NCI-H2029 treated with DMSO at 0.1 percent for 48 hours (cell line): ENCODE results near the gene PRR19.

Experiments used
- DNase-seq: peaks from one replicate; lab custom pipeline; 2025; lab: John Stamatoyannopoulos, UW

The PRR19 gene

DNA sequence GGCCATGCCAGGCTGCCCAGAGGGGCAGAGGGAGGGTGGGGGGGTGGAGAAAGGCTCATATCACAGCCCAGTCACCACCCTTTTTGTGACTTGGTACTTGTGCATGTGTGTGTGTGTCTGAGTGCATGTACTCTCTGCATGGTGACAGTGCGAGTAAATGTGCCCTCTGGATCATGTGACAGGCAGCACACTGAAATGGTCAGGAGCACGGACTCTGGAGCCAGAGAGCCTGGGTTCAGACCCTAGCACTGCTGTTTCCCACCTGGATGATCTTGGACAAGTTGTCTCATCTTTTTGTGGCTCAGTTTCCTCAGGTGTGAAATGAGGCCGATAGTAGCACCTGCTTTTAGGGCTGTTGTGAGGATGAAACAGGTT is 30.9 kb upstream of the PRR19 start:
- no peak for DNase-seq

DNA sequence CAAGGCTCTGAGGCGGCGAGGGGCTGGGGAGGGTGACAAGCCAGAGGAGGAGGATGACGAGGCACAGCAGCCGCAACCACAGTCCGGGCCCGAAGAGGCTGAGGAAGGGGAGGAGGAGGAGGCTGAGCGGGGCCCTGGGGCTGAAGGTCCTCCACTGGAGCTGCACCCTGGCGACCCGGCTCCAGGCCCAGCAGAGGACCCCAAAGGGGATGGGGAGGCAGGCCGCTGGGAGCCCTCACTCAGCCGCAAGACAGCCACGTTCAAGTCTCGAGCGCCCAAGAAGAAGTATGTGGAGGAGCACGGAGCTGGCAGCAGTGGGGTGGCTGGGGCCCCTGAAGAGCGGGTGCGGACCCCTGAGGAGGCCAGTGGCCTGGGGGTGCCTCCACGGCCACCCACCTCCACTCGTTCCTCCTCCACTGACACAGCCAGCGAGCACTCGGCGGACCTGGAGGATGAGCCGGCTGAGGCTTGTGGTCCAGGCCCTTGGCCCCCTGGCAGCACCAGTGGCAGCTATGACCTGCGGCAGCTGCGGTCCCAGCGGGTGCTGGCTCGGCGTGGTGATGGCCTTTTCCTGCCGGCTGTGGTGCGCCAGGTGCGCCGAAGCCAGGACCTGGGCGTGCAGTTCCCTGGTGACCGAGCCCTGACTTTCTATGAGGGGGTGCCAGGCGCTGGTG is 29.9 kb upstream of the PRR19 start:
- no peak for DNase-seq

DNA sequence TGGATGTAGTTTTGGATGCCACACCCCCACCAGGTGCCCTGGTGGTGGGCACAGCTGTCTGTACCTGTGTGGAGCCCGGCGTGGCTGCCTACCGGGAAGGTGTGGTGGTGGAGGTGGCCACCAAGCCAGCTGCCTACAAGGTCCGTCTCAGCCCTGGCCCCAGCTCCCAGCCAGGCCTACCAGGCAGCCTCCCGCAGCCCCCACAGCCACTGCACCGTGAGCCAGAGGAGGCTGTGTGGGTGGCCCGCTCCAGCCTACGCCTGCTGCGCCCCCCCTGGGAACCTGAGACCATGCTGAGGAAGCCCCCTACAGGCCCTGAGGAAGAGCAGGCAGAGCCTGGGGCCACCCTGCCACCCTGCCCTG is 29.4 kb upstream of the PRR19 start:
- DNase-seq, result no peak

DNA sequence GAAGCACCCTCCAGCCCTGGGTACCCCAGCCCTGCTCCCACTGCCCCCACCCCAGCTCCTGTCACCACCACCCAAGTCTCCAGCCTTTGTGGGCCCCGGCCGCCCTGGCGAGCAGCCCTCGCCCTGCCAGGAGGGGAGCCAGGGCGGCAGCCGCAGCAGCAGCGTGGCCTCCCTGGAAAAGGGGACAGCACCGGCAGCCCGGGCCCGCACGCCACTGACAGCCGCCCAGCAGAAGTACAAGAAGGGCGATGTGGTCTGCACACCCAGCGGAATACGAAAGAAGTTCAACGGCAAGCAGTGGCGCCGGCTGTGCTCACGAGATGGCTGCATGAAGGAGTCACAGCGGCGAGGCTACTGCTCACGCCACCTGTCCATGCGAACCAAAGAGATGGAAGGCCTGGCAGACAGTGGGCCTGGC is 28.9 kb upstream of the PRR19 start:
- no peak for DNase-seq

DNA sequence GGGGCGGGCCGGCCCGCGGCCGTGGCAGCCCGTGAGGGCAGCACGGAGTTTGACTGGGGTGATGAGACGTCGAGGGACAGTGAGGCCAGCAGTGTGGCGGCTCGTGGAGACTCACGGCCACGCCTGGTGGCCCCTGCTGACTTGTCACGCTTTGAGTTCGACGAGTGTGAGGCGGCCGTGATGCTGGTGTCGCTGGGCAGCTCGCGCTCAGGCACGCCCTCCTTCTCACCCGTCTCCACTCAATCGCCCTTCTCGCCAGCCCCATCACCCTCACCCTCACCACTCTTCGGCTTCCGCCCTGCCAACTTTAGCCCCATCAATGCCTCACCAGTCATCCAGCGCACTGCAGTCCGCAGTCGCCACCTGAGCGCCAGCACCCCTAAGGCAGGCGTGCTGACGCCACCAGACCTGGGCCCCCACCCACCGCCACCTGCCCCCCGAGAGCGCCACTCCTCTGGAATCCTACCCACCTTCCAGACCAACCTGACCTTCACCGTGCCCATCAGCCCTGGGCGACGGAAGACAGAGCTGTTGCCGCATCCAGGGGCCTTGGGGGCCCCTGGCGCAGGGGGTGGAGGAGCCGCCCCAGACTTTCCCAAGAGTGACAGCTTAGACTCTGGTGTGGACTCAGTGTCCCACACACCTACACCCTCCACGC is 28.4 kb upstream of the PRR19 start:
- no peak for DNase-seq

DNA sequence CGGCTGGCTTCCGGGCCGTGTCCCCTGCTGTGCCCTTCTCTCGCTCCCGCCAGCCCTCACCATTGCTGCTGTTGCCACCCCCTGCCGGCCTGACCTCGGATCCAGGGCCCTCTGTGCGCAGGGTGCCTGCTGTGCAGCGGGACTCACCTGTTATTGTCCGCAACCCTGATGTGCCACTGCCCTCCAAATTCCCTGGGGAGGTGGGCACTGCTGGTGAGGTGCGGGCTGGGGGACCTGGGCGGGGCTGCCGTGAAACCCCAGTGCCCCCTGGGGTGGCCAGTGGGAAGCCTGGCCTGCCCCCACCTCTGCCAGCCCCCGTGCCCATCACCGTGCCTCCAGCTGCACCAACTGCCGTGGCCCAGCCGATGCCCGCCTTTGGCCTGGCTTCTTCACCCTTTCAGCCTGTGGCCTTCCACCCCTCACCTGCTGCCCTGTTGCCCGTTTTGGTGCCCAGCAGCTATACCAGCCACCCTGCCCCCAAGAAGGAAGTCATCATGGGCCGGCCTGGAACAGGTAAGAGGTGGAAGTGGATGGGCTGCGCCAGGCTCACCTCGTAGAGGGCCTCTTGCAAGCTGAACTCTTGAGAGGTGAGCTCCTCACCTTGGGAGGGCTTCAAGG is 27.8 kb upstream of the PRR19 start:
- DNase-seq, result no peak

DNA sequence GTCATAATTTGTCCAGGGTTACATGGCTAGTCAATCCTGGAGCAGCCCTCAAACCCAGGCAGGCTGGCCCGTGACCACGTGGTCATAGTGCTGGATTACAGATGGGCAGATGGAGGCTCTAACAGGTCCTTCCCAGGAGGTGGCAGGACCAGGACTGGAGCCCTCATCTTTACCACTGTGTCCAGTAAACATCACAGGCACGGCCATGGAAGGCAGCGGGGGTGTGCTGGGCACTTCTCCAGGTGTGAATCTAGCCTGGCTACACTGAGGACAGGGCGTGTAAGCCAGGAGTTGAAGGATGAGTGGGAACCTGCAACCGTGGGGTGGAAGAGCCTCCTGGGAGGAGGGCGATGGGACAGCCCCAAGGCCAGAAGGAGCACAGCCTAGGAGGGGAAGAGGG is 26.8 kb upstream of the PRR19 start:
- DNase-seq, result no peak

DNA sequence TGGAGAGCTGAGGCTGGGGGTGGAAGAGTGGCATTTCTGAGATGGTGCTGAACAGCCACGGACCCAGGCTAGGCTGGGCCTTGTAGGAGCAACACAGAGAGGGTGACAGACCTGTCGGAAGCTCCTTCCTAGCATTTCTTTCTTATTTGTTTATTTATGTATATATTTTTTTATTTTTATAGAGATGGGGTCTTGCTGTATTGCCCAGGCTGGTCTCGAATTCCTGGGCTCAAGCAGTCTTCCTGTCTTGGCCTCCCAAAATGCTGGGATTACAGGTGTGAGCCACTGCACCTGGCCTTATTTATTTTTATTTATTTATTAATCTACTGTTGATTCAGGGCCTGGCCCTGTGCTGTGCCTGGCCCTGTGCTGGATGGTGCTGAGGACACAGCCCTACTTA is 26.4 kb upstream of the PRR19 start:
- no peak for DNase-seq

DNA sequence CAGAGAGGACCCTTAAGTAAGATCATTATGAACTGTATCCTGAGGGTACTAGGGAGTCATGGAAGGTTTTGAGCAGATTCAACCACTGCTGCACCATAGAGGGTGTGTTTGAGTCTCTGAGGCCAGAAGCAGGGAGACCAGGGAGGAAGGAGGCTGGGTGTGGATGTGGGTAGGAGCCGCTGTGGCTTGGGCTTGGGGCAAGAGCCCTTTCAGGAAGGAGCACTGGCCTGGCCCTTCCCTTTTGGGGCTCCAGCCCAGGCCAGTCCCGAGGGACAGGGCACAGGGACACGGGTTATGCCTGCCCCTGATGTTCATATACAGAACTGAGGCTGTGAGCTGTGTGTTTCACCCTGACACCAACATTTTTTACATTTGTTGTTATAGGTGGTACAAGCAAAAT is 25.6 kb upstream of the PRR19 start:
- no peak for DNase-seq

DNA sequence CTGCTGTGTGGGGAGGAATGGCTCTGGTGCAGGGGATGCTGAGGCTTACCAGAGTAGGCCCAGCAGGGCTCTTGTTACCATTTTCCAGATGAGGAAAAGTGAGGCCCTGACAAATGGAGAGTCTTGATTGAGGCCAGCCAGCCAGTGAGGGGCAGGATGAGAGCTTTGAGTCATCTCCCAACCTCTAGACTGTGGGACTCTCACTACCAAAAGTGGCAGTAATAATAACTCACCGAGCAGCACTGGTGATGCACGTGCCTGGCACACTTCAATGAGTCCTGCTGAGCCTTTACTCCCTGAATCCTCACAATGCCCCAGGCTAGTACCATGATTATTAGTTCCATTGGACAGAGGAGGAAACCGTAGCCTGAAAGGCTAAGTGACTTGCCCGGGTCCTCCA is 25.1 kb upstream of the PRR19 start:
- no peak for DNase-seq

DNA sequence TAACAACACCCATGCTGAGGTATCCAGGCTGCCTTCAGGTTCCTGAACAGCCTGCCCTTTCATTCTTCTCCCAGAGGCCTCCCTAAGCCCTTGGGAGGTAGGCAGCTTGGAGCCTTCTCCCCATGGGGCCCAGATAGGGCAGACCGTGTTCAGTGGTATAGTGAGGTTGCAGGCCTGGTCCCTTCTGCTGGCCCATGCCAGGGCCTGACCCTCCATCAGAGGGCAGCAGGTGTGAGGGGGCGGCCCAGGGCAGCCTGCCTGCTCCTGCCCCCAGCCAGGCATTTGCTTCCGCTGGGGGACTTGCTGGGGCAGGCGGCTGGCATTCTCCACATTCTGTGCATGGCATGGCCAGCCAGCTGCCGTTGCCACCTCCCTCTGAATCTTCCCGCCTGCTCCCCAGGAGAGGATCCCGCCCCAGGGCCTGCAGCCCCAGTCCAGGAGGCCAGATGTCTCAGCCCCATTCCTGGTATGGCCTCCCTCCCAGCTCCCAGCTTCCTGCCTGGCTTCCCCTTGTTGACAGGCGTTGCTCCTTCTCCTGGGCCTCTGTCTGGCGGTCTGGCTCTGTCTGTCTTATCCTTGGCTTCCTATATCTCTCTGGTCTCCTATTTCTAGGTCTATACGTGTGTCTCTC is 24.0 kb upstream of the PRR19 start:
- DNase-seq, result no peak

DNA sequence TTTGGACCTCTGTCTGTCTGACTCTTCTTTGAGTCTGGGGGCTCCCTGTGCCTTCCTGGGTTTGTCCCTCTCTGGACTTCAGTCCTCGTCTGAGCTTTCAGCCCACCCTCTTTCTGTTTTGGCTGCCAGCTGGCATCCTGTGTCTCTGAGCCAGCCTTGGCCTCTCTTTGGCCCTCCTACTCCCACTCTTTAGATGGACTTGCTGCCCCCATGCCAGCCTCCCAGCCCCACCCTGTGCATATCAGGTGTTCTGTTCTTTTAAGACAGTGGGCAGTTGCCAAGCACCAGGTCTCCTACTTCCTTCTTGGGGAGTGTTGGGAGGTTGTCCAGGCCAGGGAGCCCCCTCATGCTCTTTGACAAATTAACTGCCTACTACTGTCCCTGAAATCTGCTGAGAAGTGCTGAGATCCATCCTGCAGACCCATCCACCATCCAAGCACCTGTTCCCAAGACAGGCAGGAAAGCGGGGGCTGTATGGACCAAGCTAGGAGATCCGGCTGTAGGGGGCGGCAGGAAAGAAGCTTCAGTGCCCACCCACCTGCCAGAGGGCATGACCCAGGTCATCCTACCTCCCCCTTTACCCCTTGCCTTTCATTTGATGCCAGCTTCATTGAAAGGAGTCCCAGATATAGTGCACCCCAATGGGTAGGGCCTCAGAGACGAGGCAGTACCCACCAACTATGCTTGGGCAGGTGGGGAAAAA is 23.3 kb upstream of the PRR19 start:
- no peak for DNase-seq

DNA sequence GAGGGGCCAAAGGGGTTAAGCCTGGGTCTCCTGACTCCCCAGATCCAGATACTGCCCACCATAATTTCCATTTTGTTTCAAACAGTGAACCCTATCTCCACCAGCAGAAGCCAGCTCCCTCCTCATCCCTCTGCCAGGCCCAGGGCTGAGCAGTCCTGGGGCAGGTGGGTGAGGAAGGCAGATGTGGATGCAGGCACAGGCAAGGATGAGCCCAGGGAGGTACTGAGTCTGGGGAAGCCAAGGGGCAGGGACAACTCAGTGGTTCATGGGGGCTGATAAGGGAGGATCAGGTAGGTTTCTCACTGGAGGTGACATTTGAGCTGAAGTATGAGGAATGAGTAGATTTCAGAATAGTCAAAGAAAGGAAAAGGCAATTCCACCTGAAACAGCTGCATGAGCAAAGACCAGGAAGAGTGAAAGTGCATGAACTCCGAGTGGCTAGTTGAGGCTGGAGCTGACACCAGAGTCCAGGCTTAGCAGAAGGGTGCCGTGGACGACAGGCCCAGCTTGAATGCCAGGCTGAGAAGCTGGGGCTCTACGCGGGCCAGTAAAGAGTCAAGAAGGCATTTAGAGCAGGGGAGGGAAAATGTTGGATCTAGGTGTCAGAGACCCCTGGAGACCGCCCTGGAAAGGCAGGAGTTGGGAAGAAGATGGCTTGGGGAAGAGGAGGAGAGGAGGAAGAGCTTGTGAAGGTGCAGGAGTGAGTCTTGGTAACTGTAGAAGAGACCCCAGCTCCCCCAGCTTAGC is 22.6 kb upstream of the PRR19 start:
- DNase-seq, result no peak

DNA sequence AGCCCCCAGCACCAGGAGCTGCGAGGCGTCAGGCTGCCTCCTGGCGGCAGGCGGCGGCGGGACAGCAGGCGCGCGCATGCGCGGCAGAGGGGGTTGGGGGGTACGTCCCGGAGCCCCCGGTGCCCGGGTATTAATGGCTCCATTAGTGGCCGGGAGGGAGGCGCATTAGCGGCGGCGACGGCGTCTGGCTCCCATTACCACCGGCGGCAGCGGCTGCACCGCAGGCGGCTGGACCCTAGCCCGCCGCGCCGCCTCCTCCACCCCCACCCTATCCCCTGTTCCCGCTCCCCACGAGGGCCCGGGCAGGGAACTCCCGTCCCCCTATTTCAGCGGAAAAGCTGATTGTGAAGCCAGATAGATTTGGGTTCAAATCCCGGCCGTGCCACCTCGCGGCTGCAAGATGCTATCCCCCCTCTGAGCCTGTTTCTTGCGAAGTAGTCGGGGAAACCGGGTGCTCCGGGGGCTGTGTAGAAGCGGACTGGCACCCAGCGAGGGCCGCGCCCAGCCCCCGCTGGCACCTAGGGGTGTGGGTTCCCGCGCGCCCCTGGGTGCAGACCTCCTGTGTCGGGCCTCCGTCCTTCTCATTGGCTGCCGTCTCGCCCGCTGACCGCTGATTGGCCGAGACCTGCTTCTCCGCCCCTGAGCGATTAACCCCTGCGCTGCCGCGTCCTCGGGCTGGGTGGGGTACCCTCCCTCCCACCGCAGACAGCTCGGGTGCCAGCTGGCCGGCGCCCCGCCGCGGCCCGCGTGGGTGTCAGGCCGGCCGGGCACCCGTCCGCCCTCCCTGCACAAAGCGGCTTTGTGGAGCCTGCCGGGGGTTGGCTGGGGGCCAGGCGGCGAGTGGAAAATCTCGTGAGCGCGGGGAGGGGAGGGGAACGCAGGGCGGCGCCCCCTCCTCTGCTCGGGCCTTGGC is 21.8 kb upstream of the PRR19 start:
- peak; percentile 71 for DNase-seq

DNA sequence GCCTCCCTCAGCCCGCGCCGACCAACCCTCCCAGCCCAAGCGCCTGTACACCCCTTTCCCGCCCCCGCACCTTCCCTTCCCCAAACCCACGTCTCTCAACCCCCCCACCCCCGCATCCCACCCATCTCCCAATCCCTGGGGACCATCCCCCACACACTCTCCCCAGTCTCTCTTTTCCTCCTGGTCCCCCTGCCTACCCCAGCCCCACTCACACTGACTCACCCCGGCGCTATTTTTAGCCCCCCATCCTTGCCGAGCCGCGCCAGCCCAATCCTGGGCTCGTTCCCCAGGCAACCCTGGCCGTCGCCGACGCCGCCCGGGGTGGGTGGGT is 21.2 kb upstream of the PRR19 start:
- DNase-seq, result no peak

DNA sequence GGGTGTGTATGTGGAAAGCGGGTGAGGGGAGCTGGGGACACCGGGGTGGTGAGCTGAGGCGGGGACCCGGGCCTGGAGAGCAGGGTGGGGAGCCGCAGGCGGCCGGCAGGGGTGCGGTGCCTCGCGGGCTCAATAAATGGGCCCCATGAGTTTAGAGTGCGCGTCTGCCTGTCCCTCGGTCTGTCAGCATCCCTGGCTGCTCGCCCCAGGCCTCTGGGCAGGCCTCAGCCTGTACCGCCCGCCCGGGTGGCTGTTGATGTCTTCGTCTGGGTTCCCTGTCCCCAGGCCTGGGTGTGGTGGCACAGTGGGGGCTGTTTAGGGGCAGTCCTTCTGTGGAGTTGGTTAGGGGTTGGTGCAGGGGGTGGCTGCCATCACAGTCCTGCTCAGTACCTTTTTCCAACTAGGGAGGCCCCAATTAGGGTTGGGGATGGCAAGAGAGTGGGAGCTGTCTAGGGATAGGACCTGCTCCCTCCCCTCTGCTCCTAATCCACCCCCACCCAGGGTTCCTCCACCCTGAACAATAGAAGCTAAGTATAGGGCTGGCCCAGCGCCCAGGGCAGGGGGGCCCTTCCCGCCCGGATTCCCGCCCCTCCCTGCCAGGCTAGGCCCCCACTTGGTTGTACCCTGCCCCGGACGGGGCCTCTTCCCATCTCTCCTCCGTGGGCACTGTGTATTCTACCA is 20.6 kb upstream of the PRR19 start:
- DNase-seq, result no peak

DNA sequence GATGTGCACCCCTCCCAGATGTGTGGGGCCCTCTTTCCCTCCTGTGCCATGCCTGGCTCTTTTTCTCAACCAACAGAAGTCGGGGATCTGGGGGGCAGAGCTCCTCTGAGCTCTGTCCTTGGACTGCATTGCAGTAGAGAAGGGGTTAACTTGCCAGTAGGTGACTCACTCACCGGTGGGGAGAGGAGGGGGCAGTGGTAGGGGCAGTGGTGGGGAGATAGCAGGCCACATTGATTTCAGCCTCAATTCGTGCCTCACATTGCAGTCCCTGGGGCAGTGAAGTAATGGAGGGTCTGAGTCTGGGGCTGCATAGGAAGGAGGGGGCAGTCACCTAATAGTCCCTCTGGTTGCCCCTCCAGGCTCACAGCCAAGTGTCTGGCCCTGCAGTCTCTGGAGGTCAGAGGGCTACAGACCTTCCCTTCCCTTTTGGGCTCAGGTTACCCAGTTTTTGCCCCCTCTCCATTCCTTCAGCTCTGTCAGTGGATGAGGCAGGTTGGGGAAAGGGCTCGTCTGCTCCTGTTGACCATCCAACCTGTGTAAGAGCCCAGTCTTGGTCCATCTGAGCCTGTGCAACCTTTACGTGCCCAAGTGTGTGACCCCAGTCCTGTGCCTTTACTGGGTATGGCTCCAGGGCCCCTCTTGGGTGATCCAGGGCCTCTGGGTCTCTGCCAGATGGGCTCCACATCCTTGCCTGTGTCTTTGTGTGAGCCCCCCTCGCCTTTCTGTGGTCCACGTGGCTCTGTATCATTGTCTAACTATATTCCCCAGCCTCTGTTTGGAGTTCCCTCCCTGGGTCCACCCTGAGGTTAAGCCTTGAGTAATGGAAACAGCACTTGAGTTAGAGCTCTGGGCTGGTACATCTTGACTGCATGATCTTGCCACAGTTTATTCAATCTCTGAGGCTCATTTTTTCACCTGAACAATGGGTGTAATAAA is 19.8 kb upstream of the PRR19 start:
- DNase-seq, result no peak

DNA sequence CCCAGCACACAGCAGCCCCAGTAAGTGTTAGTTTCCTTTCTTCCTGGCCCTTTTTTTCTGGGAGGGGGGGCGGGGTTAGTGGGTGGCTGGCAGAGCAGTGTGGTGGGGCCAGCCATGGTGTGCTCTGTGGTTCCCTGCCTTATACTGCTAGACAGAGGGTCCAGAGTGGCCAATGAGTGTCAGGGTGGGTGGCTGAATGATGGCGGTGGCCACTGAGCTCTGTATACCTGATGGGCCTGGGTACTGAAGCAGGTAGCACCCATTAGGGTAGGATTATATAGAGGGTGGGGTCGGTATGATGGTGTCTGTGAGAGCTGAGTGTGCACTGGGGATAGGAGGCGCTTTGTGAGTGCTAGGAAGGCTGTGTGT is 19.1 kb upstream of the PRR19 start:
- no peak for DNase-seq
